ENCODE results near the gene SLC35F3. TPM values are rescaled to one million over a fixed set of nuclear protein-coding genes. Genes with fewer than 3 reads are reported as not detected.
A peak's percentile ranks its signal among the peaks of the same experiment; 100 is the strongest.

Gene SLC35F3
- total and polyA plus RNA-seq, 4 donors: 3.5 to 13.5 (median 11.9) TPM

DNA sequence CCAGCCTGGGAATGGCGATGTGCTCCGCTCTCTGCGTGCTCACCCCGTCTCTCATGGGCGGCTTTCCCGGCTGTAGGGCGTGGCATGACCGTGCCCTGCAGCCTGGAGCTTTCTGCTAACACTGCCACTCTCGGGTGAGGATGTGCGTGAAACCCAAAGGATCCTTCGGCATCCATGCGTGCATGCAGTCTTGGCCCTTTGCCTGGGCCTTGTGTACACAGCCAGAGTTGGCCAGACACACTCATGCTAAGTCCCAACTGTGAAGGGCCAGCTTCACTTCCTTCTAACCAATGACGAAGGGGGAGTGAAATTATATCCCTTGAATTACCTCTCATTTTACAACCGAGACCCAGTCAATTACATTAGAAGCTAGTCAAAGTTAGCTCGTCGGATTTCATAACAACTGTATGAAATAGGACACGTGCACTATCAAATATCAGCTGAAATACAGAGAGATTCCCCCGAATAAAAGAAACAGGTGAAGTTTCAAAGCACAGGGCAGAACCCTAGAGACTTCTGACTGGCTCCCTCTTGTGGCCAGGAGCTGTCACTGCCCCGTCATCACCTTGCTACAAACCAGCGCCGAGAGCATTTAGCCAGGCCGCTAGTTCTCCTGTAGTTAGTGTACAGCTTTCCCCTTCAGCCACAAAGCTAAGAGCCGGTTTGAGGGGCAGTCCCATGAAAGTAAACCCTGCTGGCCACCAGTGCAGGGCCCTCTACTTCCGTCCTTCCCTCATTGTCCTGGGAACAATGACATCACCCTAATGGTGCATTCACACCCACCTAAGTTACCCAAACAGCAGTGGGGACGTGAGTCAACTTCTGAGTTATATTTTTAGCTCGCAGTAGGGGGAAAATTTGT lies 405.4 kb downstream of the SLC35F3 start:
- H3K27me3 ChIP-seq (ENCODE audit: control insufficient read depth, insufficient read depth, low read length): no peaks in the 10 kb centered on the region
- H3K4me1 ChIP-seq (ENCODE audit: control insufficient read depth, insufficient read depth, low read length): peaks cover 8% of the 10 kb centered on the region
- H3K36me3 ChIP-seq (ENCODE audit: control insufficient read depth, insufficient read depth, low read length): no peaks in the 10 kb centered on the region
- peak; percentile 7 to 82 (median 23) for DNase-seq (ENCODE audit: low read depth in 4 of 6, low spot score in 6 of 6)
- no peak overlapping the region for H3K27ac ChIP-seq (ENCODE audit: low read depth, low read length)
- H3K4me3 ChIP-seq (ENCODE audit: low read depth, low read length): no peak overlapping the region
- 41% methylated on average over 21 of the region's 26 CpGs for WGBS (ENCODE audit: insufficient coverage)
- H3K9me3 ChIP-seq (ENCODE audit: control insufficient read depth, insufficient read depth, low read length): no peaks in the 10 kb centered on the region

- H3K9me3 ChIP-seq (ENCODE audit: control insufficient read depth, insufficient read depth, low read length): no peaks in the 10 kb centered on the region
- no CpG with 5 or more reads among the region's 1 CpG for WGBS (ENCODE audit: insufficient coverage)
- H3K27me3 ChIP-seq (ENCODE audit: control insufficient read depth, insufficient read depth, low read length): no peaks in the 10 kb centered on the region
- peaks cover 8% of the 10 kb centered on the region for H3K4me1 ChIP-seq (ENCODE audit: control insufficient read depth, insufficient read depth, low read length)
- no peaks in the 10 kb centered on the region for H3K36me3 ChIP-seq (ENCODE audit: control insufficient read depth, insufficient read depth, low read length)
- H3K4me3 ChIP-seq (ENCODE audit: low read depth, low read length): no peak overlapping the region
- H3K27ac ChIP-seq (ENCODE audit: low read depth, low read length): no peak overlapping the region
- no peak for DNase-seq (ENCODE audit: low read depth in 4 of 6, low spot score in 6 of 6)
Measured at GRCh38 chr1:234310460-234310817, 406.0 kb downstream of the SLC35F3 start.

GRCh38 chr1:234311414-234311813 lies 406.9 kb downstream of the SLC35F3 start:
- H3K4me1 ChIP-seq (ENCODE audit: control insufficient read depth, insufficient read depth, low read length): peaks cover 8% of the 10 kb centered on the region
- no peak overlapping the region for H3K27ac ChIP-seq (ENCODE audit: low read depth, low read length)
- 97% methylated on average over 7 of the region's 7 CpGs for WGBS (ENCODE audit: insufficient coverage)
- DNase-seq (ENCODE audit: low read depth in 4 of 6, low spot score in 6 of 6): no peak
- no peaks in the 10 kb centered on the region for H3K9me3 ChIP-seq (ENCODE audit: control insufficient read depth, insufficient read depth, low read length)
- no peak overlapping the region for H3K4me3 ChIP-seq (ENCODE audit: low read depth, low read length)
- no peaks in the 10 kb centered on the region for H3K27me3 ChIP-seq (ENCODE audit: control insufficient read depth, insufficient read depth, low read length)
- H3K36me3 ChIP-seq (ENCODE audit: control insufficient read depth, insufficient read depth, low read length): no peaks in the 10 kb centered on the region

DNA sequence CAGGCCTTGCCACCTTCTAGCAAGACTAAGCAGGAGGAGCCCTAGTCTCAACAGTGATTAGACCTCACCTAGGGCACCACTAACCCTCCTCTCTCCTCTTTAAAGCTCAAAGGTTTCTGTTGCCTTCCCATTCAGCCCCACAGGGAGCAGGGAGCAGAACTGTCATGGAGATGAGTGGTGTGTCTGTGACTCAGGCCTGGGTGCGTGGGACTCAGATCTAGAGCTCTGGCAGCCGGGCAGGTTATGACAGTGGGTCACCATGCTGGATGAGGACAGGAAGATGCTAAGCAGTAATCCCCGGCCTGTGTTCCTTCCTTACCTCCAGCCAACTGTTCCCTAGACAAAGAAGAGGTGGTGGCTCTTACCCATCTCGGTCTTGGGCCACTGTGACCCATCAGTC lies 408.7 kb downstream of the SLC35F3 start:
- Histone ChIP-seq H3K27me3 (ENCODE audit: control insufficient read depth, insufficient read depth, low read length) (no peaks in the 10 kb centered on the region), H3K9me3 (ENCODE audit: control insufficient read depth, insufficient read depth, low read length) (no peaks in the 10 kb centered on the region), H3K4me1 (ENCODE audit: control insufficient read depth, insufficient read depth, low read length) (peaks cover 8% of the 10 kb centered on the region), H3K27ac (ENCODE audit: low read depth, low read length) (no peak overlapping the region), H3K4me3 (ENCODE audit: low read depth, low read length) (no peak overlapping the region), H3K36me3 (ENCODE audit: control insufficient read depth, insufficient read depth, low read length) (no peaks in the 10 kb centered on the region)
- DNase-seq (ENCODE audit: low read depth in 4 of 6, low spot score in 6 of 6): no peak
- 100% methylated on average over 3 of the region's 4 CpGs for WGBS (ENCODE audit: insufficient coverage)

GRCh38 chr1:234315091-234315541 lies 410.6 kb downstream of the SLC35F3 start:
- H3K36me3 ChIP-seq (ENCODE audit: control insufficient read depth, insufficient read depth, low read length): no peaks in the 10 kb centered on the region
- H3K9me3 ChIP-seq (ENCODE audit: control insufficient read depth, insufficient read depth, low read length): no peaks in the 10 kb centered on the region
- no peak for DNase-seq (ENCODE audit: low read depth in 4 of 6, low spot score in 6 of 6)
- WGBS (ENCODE audit: insufficient coverage): no CpG with 5 or more reads among the region's 6 CpGs
- H3K27me3 ChIP-seq (ENCODE audit: control insufficient read depth, insufficient read depth, low read length): no peaks in the 10 kb centered on the region
- no peak overlapping the region for H3K4me3 ChIP-seq (ENCODE audit: low read depth, low read length)
- no peak overlapping the region for H3K27ac ChIP-seq (ENCODE audit: low read depth, low read length)
- H3K4me1 ChIP-seq (ENCODE audit: control insufficient read depth, insufficient read depth, low read length): peaks cover under 1% of the 10 kb centered on the region

DNA sequence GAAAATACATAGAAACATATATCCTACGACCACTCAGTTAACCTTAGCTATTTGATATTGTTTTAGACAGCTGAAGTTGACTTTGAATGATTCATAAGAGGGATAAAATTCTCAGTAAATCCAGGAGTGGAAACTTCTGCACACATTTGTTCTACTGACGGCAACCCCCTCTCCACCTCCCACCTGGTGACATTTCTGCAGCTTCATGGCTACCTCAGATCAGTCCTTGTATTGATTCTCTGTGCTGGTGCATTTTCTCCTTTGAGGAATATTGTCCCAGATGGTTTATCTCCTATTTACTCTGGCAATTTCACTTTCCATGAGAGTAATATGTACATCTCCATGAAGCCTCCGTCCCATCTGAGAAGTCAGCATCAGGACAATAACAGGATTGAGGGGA lies 411.1 kb downstream of the SLC35F3 start:
- Histone ChIP-seq H3K4me3 (ENCODE audit: low read depth, low read length) (no peak overlapping the region), H3K4me1 (ENCODE audit: control insufficient read depth, insufficient read depth, low read length) (no peaks in the 10 kb centered on the region), H3K9me3 (ENCODE audit: control insufficient read depth, insufficient read depth, low read length) (no peaks in the 10 kb centered on the region), H3K27ac (ENCODE audit: low read depth, low read length) (no peak overlapping the region), H3K27me3 (ENCODE audit: control insufficient read depth, insufficient read depth, low read length) (no peaks in the 10 kb centered on the region), H3K36me3 (ENCODE audit: control insufficient read depth, insufficient read depth, low read length) (no peaks in the 10 kb centered on the region)
- no peak for DNase-seq (ENCODE audit: low read depth in 4 of 6, low spot score in 6 of 6)
- 100% methylated on average over 1 of the region's 3 CpGs for WGBS (ENCODE audit: insufficient coverage)

DNA sequence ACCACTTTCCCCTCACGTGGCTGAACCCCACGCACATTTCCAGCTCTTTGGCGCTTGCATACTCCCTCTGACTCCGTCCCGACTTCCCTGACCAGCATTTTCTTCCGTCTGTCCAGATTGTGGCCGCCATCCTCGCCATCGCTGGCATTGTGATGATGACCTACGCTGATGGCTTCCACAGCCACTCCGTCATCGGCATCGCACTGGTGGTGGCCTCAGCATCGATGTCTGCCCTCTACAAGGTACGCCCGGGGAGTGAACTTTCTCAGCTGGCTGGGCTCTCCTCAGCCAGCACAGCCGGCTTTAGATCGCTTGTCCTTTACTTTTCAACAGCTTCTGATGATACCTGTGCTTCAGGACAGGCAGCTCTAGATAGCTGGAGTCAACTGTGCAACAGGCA lies 412.0 kb downstream of the SLC35F3 start:
- Histone ChIP-seq H3K36me3 (ENCODE audit: control insufficient read depth, insufficient read depth, low read length) (no peaks in the 10 kb centered on the region), H3K4me3 (ENCODE audit: low read depth, low read length) (no peak overlapping the region), H3K4me1 (ENCODE audit: control insufficient read depth, insufficient read depth, low read length) (no peaks in the 10 kb centered on the region), H3K9me3 (ENCODE audit: control insufficient read depth, insufficient read depth, low read length) (no peaks in the 10 kb centered on the region), H3K27ac (ENCODE audit: low read depth, low read length) (no peak overlapping the region), H3K27me3 (ENCODE audit: control insufficient read depth, insufficient read depth, low read length) (no peaks in the 10 kb centered on the region)
- 96% methylated on average over 18 of the region's 18 CpGs for whole genome bisulfite sequencing (ENCODE audit: insufficient coverage)
- DNase-seq (ENCODE audit: low read depth in 4 of 6, low spot score in 6 of 6): no peak

- Histone ChIP-seq H3K36me3 (ENCODE audit: control insufficient read depth, insufficient read depth, low read length) (no peaks in the 10 kb centered on the region), H3K9me3 (ENCODE audit: control insufficient read depth, insufficient read depth, low read length) (no peaks in the 10 kb centered on the region), H3K27me3 (ENCODE audit: control insufficient read depth, insufficient read depth, low read length) (no peaks in the 10 kb centered on the region), H3K4me3 (ENCODE audit: low read depth, low read length) (no peak overlapping the region), H3K4me1 (ENCODE audit: control insufficient read depth, insufficient read depth, low read length) (no peaks in the 10 kb centered on the region), H3K27ac (ENCODE audit: low read depth, low read length) (no peak overlapping the region)
- WGBS (ENCODE audit: insufficient coverage): 49% methylated on average over 3 of the region's 6 CpGs
- no peak for DNase-seq (ENCODE audit: low read depth in 4 of 6, low spot score in 6 of 6)
Measured at GRCh38 chr1:234316937-234317336, 412.5 kb downstream of the SLC35F3 start.

DNA sequence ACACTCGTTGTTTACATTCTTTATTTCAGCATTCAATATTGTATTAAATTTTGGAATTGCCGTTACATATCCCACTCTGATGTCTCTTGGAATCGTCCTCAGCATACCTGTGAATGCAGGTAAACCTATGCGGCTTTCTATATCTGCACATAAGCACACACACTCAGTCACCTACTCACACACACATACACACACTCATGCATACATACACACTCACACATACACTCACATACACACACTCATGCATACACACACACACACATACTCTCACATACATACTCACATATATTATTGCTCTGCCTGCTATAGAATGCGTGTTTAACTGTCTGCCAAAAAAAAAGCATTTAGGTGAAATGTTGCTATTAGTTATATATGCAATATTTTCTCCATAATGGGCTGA lies 415.6 kb downstream of the SLC35F3 start:
- 93% methylated on average over 3 of the region's 5 CpGs for WGBS (ENCODE audit: insufficient coverage)
- Histone ChIP-seq H3K4me3 (ENCODE audit: low read depth, low read length) (no peak overlapping the region), H3K4me1 (ENCODE audit: control insufficient read depth, insufficient read depth, low read length) (no peaks in the 10 kb centered on the region), H3K9me3 (ENCODE audit: control insufficient read depth, insufficient read depth, low read length) (no peaks in the 10 kb centered on the region), H3K27ac (ENCODE audit: low read depth, low read length) (no peak overlapping the region), H3K27me3 (ENCODE audit: control insufficient read depth, insufficient read depth, low read length) (no peaks in the 10 kb centered on the region), H3K36me3 (ENCODE audit: control insufficient read depth, insufficient read depth, low read length) (no peaks in the 10 kb centered on the region)
- DNase-seq (ENCODE audit: low read depth in 4 of 6, low spot score in 6 of 6): no peak

DNA sequence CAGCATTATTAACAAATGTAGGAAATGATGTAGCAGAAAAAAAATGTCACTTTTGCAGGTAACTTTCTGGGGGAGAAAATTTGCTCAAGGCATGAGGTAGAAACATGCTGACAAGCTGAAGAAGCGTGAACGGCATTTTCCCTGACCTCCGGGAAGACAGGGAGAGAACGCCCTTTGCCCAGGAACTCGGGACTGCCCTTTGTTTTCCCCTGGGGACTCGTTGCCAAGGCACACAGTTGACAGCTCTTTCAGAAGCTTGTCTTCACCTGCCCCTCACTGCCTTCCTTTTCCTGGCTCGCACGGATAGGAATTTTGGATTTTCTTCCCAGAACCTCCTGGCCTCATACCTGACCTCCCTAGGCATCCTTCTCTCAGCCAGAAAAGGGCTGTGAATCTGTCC lies 416.1 kb downstream of the SLC35F3 start:
- Histone ChIP-seq H3K4me1 (ENCODE audit: control insufficient read depth, insufficient read depth, low read length) (no peaks in the 10 kb centered on the region), H3K27ac (ENCODE audit: low read depth, low read length) (no peak overlapping the region), H3K36me3 (ENCODE audit: control insufficient read depth, insufficient read depth, low read length) (no peaks in the 10 kb centered on the region), H3K4me3 (ENCODE audit: low read depth, low read length) (no peak overlapping the region), H3K27me3 (ENCODE audit: control insufficient read depth, insufficient read depth, low read length) (no peaks in the 10 kb centered on the region), H3K9me3 (ENCODE audit: control insufficient read depth, insufficient read depth, low read length) (no peaks in the 10 kb centered on the region)
- DNase-seq (ENCODE audit: low read depth in 4 of 6, low spot score in 6 of 6): no peak
- WGBS (ENCODE audit: insufficient coverage): 57% methylated on average over 8 of the region's 8 CpGs
